SU-DHL-6 (cell line): ENCODE results near the gene CRKL.
"Not testable (repeated sequence)": the region's sequence is repeated elsewhere in the genome, so short reads cannot be mapped to it uniquely, and the experiment has no call there.

Source experiments
- H2AFZ ChIP-seq: fragments of 200-600 bp; sonication (generic); 2 replicates; pipeline ENCODE4 v1.6.1; 2014; ENCODE audit warnings: low read depth, mild to moderate bottlenecking, moderate library complexity, mixed read lengths, antibody characterized with exemption, low read length; ENCODE audit not compliant: severe bottlenecking
- H3F3A ChIP-seq: fragments of 200-600 bp; shearing (Covaris generic); 2 replicates; pipeline ENCODE4 v1.6.0; 2016; ENCODE audit warnings: antibody characterized with exemption, mild to moderate bottlenecking; ENCODE audit not compliant: insufficient read depth
- H3K27ac ChIP-seq: fragments of 200-600 bp; sonication (generic); 2 replicates; pipeline ENCODE4 v1.5.1; 2016; ENCODE audit warnings: low read depth, mild to moderate bottlenecking, low read length, moderate library complexity, mixed read lengths
- H3K27me3 ChIP-seq: fragments of 200-600 bp; sonication (generic), shearing (Covaris generic); 2 replicates; pipeline ENCODE4 v1.6.0; 2014; ENCODE audit warnings: mild to moderate bottlenecking, low read length
- H3K36me3 ChIP-seq: fragments of 200-600 bp; sonication (generic); 2 replicates; pipeline ENCODE4 v1.6.1; 2014; ENCODE audit warnings: mild to moderate bottlenecking, low read length, mixed read lengths
- H3K4me2 ChIP-seq: fragments of 300-600, 200-600 bp; shearing (Covaris generic), sonication (generic); 2 replicates; pipeline ENCODE4 v1.6.0; 2014; ENCODE audit warnings: low read length, low read depth, mild to moderate bottlenecking; ENCODE audit not compliant: poor library complexity, severe bottlenecking
- H3K4me3 ChIP-seq: fragments of 200-600 bp; sonication (generic); 2 replicates; pipeline ENCODE4 v1.5.1; 2014; ENCODE audit warnings: antibody characterized with exemption, low read length, mild to moderate bottlenecking, mixed read lengths; ENCODE audit not compliant: insufficient read depth, poor library complexity, severe bottlenecking
- H3K79me2 ChIP-seq: fragments of 200-600 bp; sonication (generic); 2 replicates; pipeline ENCODE4 v1.6.1; 2014; ENCODE audit warnings: mild to moderate bottlenecking, low read length, moderate library complexity; ENCODE audit not compliant: insufficient read depth
- H3K9ac ChIP-seq: fragments of 200-600 bp; sonication (generic); 2 replicates; pipeline ENCODE4 v1.7.0; 2014; ENCODE audit warnings: mild to moderate bottlenecking, low read length
- H3K9me2 ChIP-seq: fragments of 200-600 bp; sonication (generic); replicated peaks from 2 replicates; pipeline ENCODE4 v1.6.1; 2014; ENCODE audit warnings: low read length; ENCODE audit not compliant: insufficient read depth
- H3K9me3 ChIP-seq: fragments of 200-600 bp; sonication (generic); 2 replicates; pipeline ENCODE4 v1.6.1; 2014; ENCODE audit warnings: low read length, mixed read lengths; ENCODE audit not compliant: insufficient read depth
- H4K20me1 ChIP-seq: fragments of 200-600 bp; sonication (generic); 2 replicates; pipeline ENCODE4 v1.6.1; 2014; ENCODE audit warnings: low read depth, mild to moderate bottlenecking, antibody characterized with exemption, low read length, moderate library complexity, mixed read lengths
- CTCF ChIP-seq: fragments of 200-600 bp; sonication (generic); IDR thresholded peaks from one replicate; pipeline ENCODE4 v1.5.1; 2017; ENCODE audit warnings: antibody characterized with exemption, mild to moderate bottlenecking, low read length, moderate library complexity; ENCODE audit not compliant: insufficient read depth, poor library complexity, severe bottlenecking
- EZH2phosphoT487 ChIP-seq: fragments of 200-600 bp; sonication (generic), shearing (Covaris generic); conservative IDR thresholded peaks from 2 replicates; pipeline ENCODE4 v1.6.1; 2018; ENCODE audit warnings: mild to moderate bottlenecking, antibody characterized with exemption, low read length, moderate library complexity, mixed read lengths

Gene CRKL

GRCh38 chr22:20937794-20938671, 20.8 kb downstream of the CRKL start:
- H4K20me1 ChIP-seq, result 0 out of 2 replicates have a peak, but pooled peaks cover 3% of the 10 kb centered on the region
- 0 out of 2 replicates have a peak, but pooled peaks cover 2% of the 10 kb centered on the region for H3K36me3 ChIP-seq

GRCh38 chr22:20939457-20940185, 22.4 kb downstream of the CRKL start:
- not testable (repeated sequence) for H3K4me3 ChIP-seq, H4K20me1 ChIP-seq, H3K27me3 ChIP-seq, H3K9me2 ChIP-seq, H3K9ac ChIP-seq, H3K4me2 ChIP-seq, H3K36me3 ChIP-seq, H2AFZ ChIP-seq, H3K9me3 ChIP-seq, H3F3A ChIP-seq, H3K27ac ChIP-seq
- peaks cover 94% of the 10 kb centered on the region for H3K79me2 ChIP-seq

More at GRCh38 chr22:20937794-20938671, 20.8 kb downstream of the CRKL start:
- Histone ChIP-seq H3K4me3 (no peak overlapping the region), H3K9ac (no peak overlapping the region), H3K27ac (no peak overlapping the region), H3K27me3 (no peaks in the 10 kb centered on the region), H3F3A (no peaks in the 10 kb centered on the region), H3K79me2 (peaks cover 91% of the 10 kb centered on the region), H3K9me2 (no peaks in the 10 kb centered on the region), H2AFZ (no peak overlapping the region), H3K9me3 (no peaks in the 10 kb centered on the region), H3K4me2 (no peak overlapping the region)
- TF ChIP-seq CTCF (no peak), EZH2phosphoT487 (no peak)

- Histone ChIP-seq H3K79me2 (peaks cover 95% of the 10 kb centered on the region), H2AFZ (no peak overlapping the region), H3K27ac (no peak overlapping the region), H3K4me2 (no peak overlapping the region), H3K9me2 (no peaks in the 10 kb centered on the region), H3K27me3 (no peaks in the 10 kb centered on the region), H3K36me3 (no peaks in the 10 kb centered on the region), H3K9ac (no peak overlapping the region), H4K20me1 (0 out of 2 replicates have a peak, but pooled peaks cover 3% of the 10 kb centered on the region), H3K4me3 (no peak overlapping the region), H3K9me3 (no peaks in the 10 kb centered on the region), H3F3A (no peaks in the 10 kb centered on the region)
- TF ChIP-seq EZH2phosphoT487, result no peak
- TF ChIP-seq CTCF, result no peak
Observed at GRCh38 chr22:20940186-20940651, 23.0 kb downstream of the CRKL start.
